Measurements from ENCODE around the gene PITX2.

Gene PITX2

DNA sequence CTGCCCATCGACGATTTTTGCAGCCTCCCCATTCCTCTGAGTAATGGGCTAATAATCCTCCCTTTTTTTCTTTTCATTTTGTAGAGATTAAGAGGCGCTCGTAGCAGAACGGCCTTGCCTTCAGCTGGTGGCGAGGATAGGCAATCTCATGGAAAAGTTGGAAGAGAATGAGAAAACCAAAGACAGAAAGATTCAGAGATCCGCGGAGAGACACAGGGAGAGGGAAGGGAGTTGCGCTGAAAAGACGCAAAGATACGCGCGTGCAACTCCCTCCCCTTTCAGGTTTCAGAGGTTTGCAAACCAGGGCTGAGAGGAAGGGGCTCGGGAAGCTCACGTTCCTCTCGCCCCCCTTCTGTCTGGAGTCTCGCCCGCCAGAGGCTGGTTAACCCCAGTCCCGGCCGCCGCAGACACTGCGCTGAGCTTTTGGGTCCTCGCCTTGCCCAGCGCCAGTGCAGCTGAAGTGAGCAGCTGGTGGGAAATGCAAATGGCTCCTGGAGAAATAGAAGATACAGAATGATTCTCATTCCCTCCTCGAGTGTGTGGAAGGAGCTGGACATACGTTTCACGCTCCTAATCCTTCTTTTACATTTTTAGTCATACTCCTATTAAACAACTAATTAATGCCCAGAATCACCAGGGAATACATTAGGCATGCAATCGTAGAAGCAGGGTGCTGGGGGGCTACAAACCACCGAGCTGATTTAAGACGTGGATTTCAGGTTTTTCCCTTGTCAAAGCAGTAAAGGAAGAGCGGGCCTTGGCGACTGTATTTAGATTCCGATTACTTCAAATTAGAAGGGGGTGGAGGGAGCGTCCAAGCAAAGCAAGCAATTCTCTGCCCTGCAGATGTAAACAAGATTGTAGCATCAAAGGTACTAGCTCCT is 16.6 kb upstream of the PITX2 start:
- Histone ChIP-seq H3K4me3 (ENCODE audit: low read depth in 1 of 2, low read length in 2 of 2) (no peak overlapping the region), H3K27me3 (ENCODE audit: insufficient read depth, low read length, poor library complexity) (peaks cover 14% of the 10 kb centered on the region), H3K79me2 (ENCODE audit: insufficient read depth, low read length) (no peaks in the 10 kb centered on the region), H3K9ac (ENCODE audit: low read depth, low read length) (no peak overlapping the region), H4K20me1 (ENCODE audit: insufficient read depth, low read length) (no peaks in the 10 kb centered on the region), H2AFZ (ENCODE audit: low read depth, low read length) (no peak overlapping the region), H3K36me3 (ENCODE audit: insufficient read depth, low read length) (no peaks in the 10 kb centered on the region), H3K4me2 (ENCODE audit: insufficient read depth, low read length) (no peak overlapping the region), H3K4me1 (ENCODE audit: insufficient read depth, low read length) (no peaks in the 10 kb centered on the region), H3K9me3 (ENCODE audit: insufficient read depth, low read length, severe bottlenecking) (no peaks in the 10 kb centered on the region), H3K27ac (ENCODE audit: low read length) (no peak overlapping the region)
- ATAC-seq (ENCODE audit: insufficient read depth, low read depth) (no peak), DNase-seq (no peak)
- TF ChIP-seq EZH2 (IDR thresholded peaks at IDR 0.05; ENCODE audit: borderline replicate concordance, low read depth, low read length, severe bottlenecking) = no peak
- TF ChIP-seq CTCF (IDR thresholded peaks at IDR 0.05; ENCODE audit: borderline replicate concordance, extremely low read depth, low read length, poor library complexity, severe bottlenecking) = no peak

- no peak overlapping the region for H3K27ac ChIP-seq (ENCODE audit: low read length)
- TF ChIP-seq CTCF (IDR thresholded peaks at IDR 0.05; ENCODE audit: borderline replicate concordance, extremely low read depth, low read length, poor library complexity, severe bottlenecking) (no peak), EZH2 (IDR thresholded peaks at IDR 0.05; ENCODE audit: borderline replicate concordance, low read depth, low read length, severe bottlenecking) (no peak)
- H3K4me3 ChIP-seq (ENCODE audit: low read depth in 1 of 2, low read length in 2 of 2) = no peak overlapping the region
- no peak overlapping the region for H3K4me2 ChIP-seq (ENCODE audit: insufficient read depth, low read length)
- no peak overlapping the region for H3K9ac ChIP-seq (ENCODE audit: low read depth, low read length)
- no peaks in the 10 kb centered on the region for H3K4me1 ChIP-seq (ENCODE audit: insufficient read depth, low read length)
- H2AFZ ChIP-seq (ENCODE audit: low read depth, low read length) = no peak overlapping the region
- DNase-seq (no peak), ATAC-seq (ENCODE audit: insufficient read depth, low read depth) (no peak)
- no peaks in the 10 kb centered on the region for H3K36me3 ChIP-seq (ENCODE audit: insufficient read depth, low read length)
- no peaks in the 10 kb centered on the region for H4K20me1 ChIP-seq (ENCODE audit: insufficient read depth, low read length)
- no peaks in the 10 kb centered on the region for H3K79me2 ChIP-seq (ENCODE audit: insufficient read depth, low read length)
- no peaks in the 10 kb centered on the region for H3K9me3 ChIP-seq (ENCODE audit: insufficient read depth, low read length, severe bottlenecking)
- H3K27me3 ChIP-seq (ENCODE audit: insufficient read depth, low read length, poor library complexity) = peaks cover 13% of the 10 kb centered on the region
Measured at GRCh38 chr4:110638089-110638746, 15.3 kb upstream of the PITX2 start.

- Histone ChIP-seq H4K20me1 (ENCODE audit: insufficient read depth, low read length) (no peaks in the 10 kb centered on the region), H3K4me2 (ENCODE audit: insufficient read depth, low read length) (no peak overlapping the region), H3K9me3 (ENCODE audit: insufficient read depth, low read length, severe bottlenecking) (no peaks in the 10 kb centered on the region), H3K36me3 (ENCODE audit: insufficient read depth, low read length) (no peaks in the 10 kb centered on the region), H2AFZ (ENCODE audit: low read depth, low read length) (no peak overlapping the region), H3K4me3 (ENCODE audit: low read depth in 1 of 2, low read length in 2 of 2) (no peak overlapping the region), H3K27me3 (ENCODE audit: insufficient read depth, low read length, poor library complexity) (peaks cover 12% of the 10 kb centered on the region), H3K4me1 (ENCODE audit: insufficient read depth, low read length) (no peaks in the 10 kb centered on the region), H3K9ac (ENCODE audit: low read depth, low read length) (no peak overlapping the region), H3K27ac (ENCODE audit: low read length) (no peak overlapping the region), H3K79me2 (ENCODE audit: insufficient read depth, low read length) (no peaks in the 10 kb centered on the region)
- no peak for TF ChIP-seq EZH2 (IDR thresholded peaks at IDR 0.05; ENCODE audit: borderline replicate concordance, low read depth, low read length, severe bottlenecking)
- no peak for TF ChIP-seq CTCF (IDR thresholded peaks at IDR 0.05; ENCODE audit: borderline replicate concordance, extremely low read depth, low read length, poor library complexity, severe bottlenecking)
- no peak for DNase-seq
- ATAC-seq (ENCODE audit: insufficient read depth, low read depth) = no peak
Measured at GRCh38 chr4:110637408-110638088, 14.7 kb upstream of the PITX2 start.

Data from DND-41 (cell line).